ENCODE measurements around the gene TSPEAR.

DNA sequence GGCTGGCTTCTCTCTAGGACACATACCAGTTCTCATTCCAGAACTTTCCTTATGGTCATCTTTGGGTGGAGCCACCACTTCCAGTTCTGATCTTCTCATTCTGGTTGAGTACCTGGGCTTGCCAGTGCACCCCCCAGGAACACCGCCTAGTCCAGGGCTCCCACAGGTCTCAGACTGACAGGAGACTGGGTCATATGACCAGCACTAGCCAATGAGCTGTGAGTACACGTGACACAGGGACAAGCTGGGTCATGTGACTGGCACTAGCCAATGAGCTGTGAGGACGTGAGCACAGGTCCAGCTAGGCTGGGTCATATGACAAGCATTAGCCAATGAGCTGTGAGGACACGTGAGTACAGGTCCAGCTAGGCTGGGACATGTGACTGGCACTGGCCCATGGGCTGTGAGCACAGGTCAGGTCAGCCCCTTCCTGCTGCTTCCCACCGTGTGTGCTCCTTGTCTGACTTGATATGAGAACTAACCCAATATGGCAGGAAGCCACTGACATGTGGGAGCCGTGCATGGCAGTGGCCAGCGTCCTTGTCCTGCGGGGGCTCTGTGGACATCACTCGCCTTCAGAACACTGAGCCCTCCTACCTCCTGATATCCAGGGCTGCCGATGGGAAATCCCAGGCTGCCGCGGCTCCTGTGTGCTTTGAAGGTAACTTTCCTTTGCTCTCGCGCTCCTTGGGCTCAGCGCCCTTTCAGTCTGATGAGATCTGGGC, 194.0 kb downstream of the TSPEAR start:
- TF ChIP-seq, protein P1, sequence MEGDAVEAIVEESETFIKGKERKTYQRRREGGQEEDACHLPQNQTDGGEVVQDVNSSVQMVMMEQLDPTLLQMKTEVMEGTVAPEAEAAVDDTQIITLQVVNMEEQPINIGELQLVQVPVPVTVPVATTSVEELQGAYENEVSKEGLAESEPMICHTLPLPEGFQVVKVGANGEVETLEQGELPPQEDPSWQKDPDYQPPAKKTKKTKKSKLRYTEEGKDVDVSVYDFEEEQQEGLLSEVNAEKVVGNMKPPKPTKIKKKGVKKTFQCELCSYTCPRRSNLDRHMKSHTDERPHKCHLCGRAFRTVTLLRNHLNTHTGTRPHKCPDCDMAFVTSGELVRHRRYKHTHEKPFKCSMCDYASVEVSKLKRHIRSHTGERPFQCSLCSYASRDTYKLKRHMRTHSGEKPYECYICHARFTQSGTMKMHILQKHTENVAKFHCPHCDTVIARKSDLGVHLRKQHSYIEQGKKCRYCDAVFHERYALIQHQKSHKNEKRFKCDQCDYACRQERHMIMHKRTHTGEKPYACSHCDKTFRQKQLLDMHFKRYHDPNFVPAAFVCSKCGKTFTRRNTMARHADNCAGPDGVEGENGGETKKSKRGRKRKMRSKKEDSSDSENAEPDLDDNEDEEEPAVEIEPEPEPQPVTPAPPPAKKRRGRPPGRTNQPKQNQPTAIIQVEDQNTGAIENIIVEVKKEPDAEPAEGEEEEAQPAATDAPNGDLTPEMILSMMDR (IDR thresholded peaks at IDR 0.05 in 4 of 5, conservative IDR thresholded peaks at IDR 0.05 in 1 of 5), result no peak
- no peak for TF ChIP-seq POLR2A (IDR thresholded peaks at IDR 0.05)

Data from gastrocnemius medialis (tissue), 4 donors.